ENCODE results near the gene GALT. TPM values are rescaled to one million over a fixed set of nuclear protein-coding genes. Genes with fewer than 3 reads are reported as not detected.

The GALT gene
- total and polyA plus RNA-seq, 2 of the 4 experiments (the other 2 are of a cell fraction), result 15.8 to 34.6 TPM

DNA sequence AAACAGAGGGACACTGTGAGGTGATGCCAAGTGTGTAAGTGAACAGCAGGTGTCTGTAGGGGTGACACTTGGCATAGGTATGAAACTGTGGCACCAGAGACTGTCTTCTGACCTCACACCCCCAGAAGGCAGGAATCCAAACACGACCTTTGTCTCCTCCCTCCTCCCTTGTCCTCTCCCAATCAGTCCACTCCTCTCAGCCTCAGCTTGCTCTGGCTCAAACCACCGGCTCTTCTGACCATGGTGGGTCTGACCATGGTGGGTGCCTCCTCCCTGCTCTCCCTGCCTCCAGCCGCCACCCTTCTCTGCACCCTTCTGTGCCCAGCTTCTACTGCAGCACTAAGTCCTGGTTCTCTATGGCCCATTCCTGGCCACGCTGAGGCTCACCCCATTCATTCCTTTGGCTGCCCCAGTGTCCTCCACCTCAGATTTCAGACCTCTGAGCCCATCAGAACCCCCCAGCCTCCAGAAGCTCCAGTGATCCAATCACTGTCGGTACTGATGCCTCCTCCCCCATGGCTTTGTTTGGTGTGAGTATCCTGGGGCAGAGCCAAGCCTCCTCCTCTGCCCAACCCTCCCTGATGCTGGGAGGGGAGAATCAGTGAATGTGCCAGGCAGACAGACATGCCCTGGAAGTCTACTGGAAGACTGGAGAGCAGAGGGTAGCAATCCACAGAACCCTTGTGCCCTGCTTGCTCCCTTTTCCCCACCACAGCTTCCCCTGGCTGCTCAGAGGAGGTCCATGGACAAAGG is 15.9 kb upstream of the GALT start:
- Histone ChIP-seq H3K36me3 (ENCODE audit: control insufficient read depth, insufficient read depth, low read length) (peaks cover 5% of the 10 kb centered on the region; the same call in 1 of the 2 replicates), H2BK15ac (ENCODE audit: low read depth, low read length) (no peak overlapping the region), H2BK20ac (ENCODE audit: low read depth, low read length) (no peak overlapping the region), H2AFZ (replicated peaks; ENCODE audit: low read length, poor library complexity) (no peak overlapping the region), H4K91ac (ENCODE audit: insufficient read depth, low read depth, low read length) (no peak overlapping the region), H3K9me3 (ENCODE audit: control insufficient read depth, insufficient read depth, low read length) (no peaks in the 10 kb centered on the region), H3K23ac (ENCODE audit: low read depth, low read length) (no peak overlapping the region; the same call in 1 of the 2 replicates), H3K79me1 (ENCODE audit: low read depth in 1 of 2, low read length in 2 of 2) (peaks cover under 1 to 15% of the 10 kb centered on the region in 2 experiments; a peak in 3 of 4 replicates), H2AK9ac (replicated peaks; ENCODE audit: low read depth, low read length, poor library complexity) (no peak overlapping the region), H4K8ac (ENCODE audit: low read depth in 2 of 2, low read length in 2 of 2) (no peak overlapping the region), H3K4ac (ENCODE audit: low read depth, low read length) (no peak overlapping the region), H3K18ac (ENCODE audit: low read depth, low read length) (no peak overlapping the region), H3K4me3 (ENCODE audit: insufficient read depth, low read depth, low read length) (no peak overlapping the region), H3K56ac (ENCODE audit: extremely low read depth, insufficient read depth, low read length) (no peak overlapping the region), H3K14ac (replicated peaks; ENCODE audit: low read depth, low read length) (no peak overlapping the region), H2BK120ac (ENCODE audit: low read depth, low read length) (no peak overlapping the region), H3K27ac (ENCODE audit: insufficient read depth, low read length) (no peak overlapping the region), H3K27me3 (ENCODE audit: control insufficient read depth, insufficient read depth, low read length) (peaks cover 55% of the 10 kb centered on the region), H3K4me2 (ENCODE audit: low read depth, low read length) (no peak overlapping the region), H3K9me1 (ENCODE audit: insufficient read depth, low read length) (0 out of 2 replicates have a peak, but pooled peaks cover 4% of the 10 kb centered on the region), H2AK5ac (ENCODE audit: low read depth, low read length) (no peak overlapping the region), H3K4me1 (ENCODE audit: control insufficient read depth, insufficient read depth, low read length) (0 out of 2 replicates have a peak, but pooled peaks cover 2% of the 10 kb centered on the region), H2BK5ac (ENCODE audit: low read depth, low read length, poor library complexity, severe bottlenecking) (no peak overlapping the region), H4K5ac (ENCODE audit: low read depth, low read length) (no peak overlapping the region), H3K9ac (ENCODE audit: low read depth, low read length) (no peak overlapping the region), H4K20me1 (ENCODE audit: insufficient read depth, low read length) (peaks cover 9% of the 10 kb centered on the region; the same call in 1 of the 2 replicates)
- intact Hi-C loops (cut with micrococcal nuclease) (no loop called here), dilution Hi-C loops (cut with HindIII; ENCODE audit: low sequenced_read_pairs, unreplicated experiment) (no loop called here), in situ Hi-C loops (cut with MboI; ENCODE audit: low sequenced_read_pairs) (no loop called here)
- 33% methylated on average over 2 of the region's 5 CpGs; no CpG with 5 or more reads in 1 of the 2 experiments for WGBS, 2 experiments (ENCODE audit: extremely low coverage in 2 of 2, insufficient read length in 1 of 2)
- BruUV-seq (replicated peaks), result no TSS peak
- ChIA-PET CTCF (no interaction called here), POLR2A (ENCODE audit: unreplicated experiment) (no interaction called here)
- no peak for DNase-seq
- TF ChIP-seq FOS (IDR thresholded peaks at IDR 0.05; ENCODE audit: low read depth, low read length) (no peak), SMC3 (IDR thresholded peaks at IDR 0.05; ENCODE audit: low read depth, low read length) (no peak), MAFK (IDR thresholded peaks at IDR 0.05; ENCODE audit: low read depth, low read length) (no peak), MXI1 (IDR thresholded peaks at IDR 0.05; ENCODE audit: borderline replicate concordance, low read depth, low read length) (no peak), CTCF (conservative IDR thresholded peaks at IDR 0.05; ENCODE audit: low read depth, low read length) (no peak)
- no peak for ATAC-seq (ENCODE audit: low read depth)
